GM19324 (cell line): ENCODE data around the gene MPZL3.

Source experiments
- ATAC-seq: cut with Tn5 transposase; IDR thresholded peaks from one replicate; pipeline ENCODE4 v1.9.1; 2021; ENCODE audit warnings: mild to moderate bottlenecking, moderate library complexity; ENCODE audit not compliant: unreplicated experiment, low FRiP score

The MPZL3 gene

GRCh38 chr11:118265954-118266353, 13.8 kb upstream of the MPZL3 start:
- ATAC-seq: no peak

GRCh38 chr11:118264569-118265465, 12.7 kb upstream of the MPZL3 start:
- no peak for ATAC-seq

GRCh38 chr11:118263695-118264568, 11.8 kb upstream of the MPZL3 start, which contains the start of gene MPZL2:
Gene MPZL2, minus strand, starts transcription at chr11:118264297. Its CDS starts 144 bp downstream, at chr11:118264153.
- ATAC-seq: no peak

GRCh38 chr11:118263112-118263511, 10.9 kb upstream of the MPZL3 start:
- no peak for ATAC-seq

- no peak for ATAC-seq
Measured at GRCh38 chr11:118260353-118260752, 8.2 kb upstream of the MPZL3 start.

GRCh38 chr11:118259138-118259537, 7.0 kb upstream of the MPZL3 start:
- no peak for ATAC-seq

GRCh38 chr11:118258410-118258809, 6.2 kb upstream of the MPZL3 start:
- ATAC-seq: no peak

GRCh38 chr11:118252688-118253087, 523 bp upstream of the MPZL3 start:
- ATAC-seq: no peak

- ATAC-seq: no peak
Measured at GRCh38 chr11:118247041-118247440, 5.1 kb downstream of the MPZL3 start.

GRCh38 chr11:118245936-118246562, 6.1 kb downstream of the MPZL3 start:
- ATAC-seq: no peak

GRCh38 chr11:118243993-118244762, 8.0 kb downstream of the MPZL3 start:
- no peak for ATAC-seq

- ATAC-seq: no peak
Measured at GRCh38 chr11:118243161-118243560, 9.0 kb downstream of the MPZL3 start.

- ATAC-seq: no peak
Measured at GRCh38 chr11:118241764-118242098, 10.4 kb downstream of the MPZL3 start.

- no peak for ATAC-seq
Measured at GRCh38 chr11:118240999-118241763, 11.0 kb downstream of the MPZL3 start.

GRCh38 chr11:118239509-118240205, 12.5 kb downstream of the MPZL3 start:
- ATAC-seq: no peak

GRCh38 chr11:118238929-118239328, 13.2 kb downstream of the MPZL3 start:
- no peak for ATAC-seq

- no peak for ATAC-seq
Measured at GRCh38 chr11:118238421-118238820, 13.7 kb downstream of the MPZL3 start.

- no peak for ATAC-seq
Measured at GRCh38 chr11:118236170-118236569, 16.0 kb downstream of the MPZL3 start.

GRCh38 chr11:118234833-118235232, 17.3 kb downstream of the MPZL3 start:
- no peak for ATAC-seq
